Endodermal cell (in vitro differentiated cells): ENCODE data around the gene MT1A. TPM values are rescaled to one million over a fixed set of nuclear protein-coding genes. Genes with fewer than 3 reads are reported as not detected.

Source experiments
- DNase-seq: peaks from one replicate; pipeline ENCODE4 v3.0.0-alpha.2; 2017
- H3K27ac ChIP-seq: 2 replicates; pipeline ENCODE4 v1.5.1; 2013; ENCODE audit warnings: mild to moderate bottlenecking, low read depth, low read length, moderate library complexity
- H3K27me3 ChIP-seq: 2 replicates; pipeline ENCODE4 v1.6.1; 2013; ENCODE audit warnings: mild to moderate bottlenecking, low read length, moderate library complexity; ENCODE audit not compliant: insufficient read depth, control insufficient read depth, poor library complexity, severe bottlenecking
- H3K36me3 ChIP-seq: 2 replicates; pipeline ENCODE4 v1.7.0; 2013; ENCODE audit warnings: mild to moderate bottlenecking, low read length, moderate library complexity; ENCODE audit not compliant: control insufficient read depth, insufficient read depth
- H3K4me1 ChIP-seq: one replicate; pipeline ENCODE4 v1.7.0; 2013; ENCODE audit warnings: low read length; ENCODE audit not compliant: control insufficient read depth, insufficient read depth
- H3K4me3 ChIP-seq: 2 replicates; pipeline ENCODE4 v1.5.1; 2013; ENCODE audit warnings: mild to moderate bottlenecking, low read length, moderate library complexity
- H3K9ac ChIP-seq: 2 replicates; pipeline ENCODE4 v1.6.1; 2013; ENCODE audit warnings: mild to moderate bottlenecking, low read length, moderate library complexity; ENCODE audit not compliant: poor library complexity, severe bottlenecking; ENCODE audit errors: extremely low read depth
- H3K9me3 ChIP-seq: 2 replicates; pipeline ENCODE4 v1.6.1; 2013; ENCODE audit warnings: mild to moderate bottlenecking, low read length, moderate library complexity; ENCODE audit not compliant: control insufficient read depth
- H3K27ac Mint-ChIP-seq: 2 replicates; pipeline ENCODE4 v1.8.0; 2020; ENCODE audit warnings: mixed read lengths
- H3K27me3 Mint-ChIP-seq: 2 replicates; pipeline ENCODE4 v1.8.0; 2021; ENCODE audit warnings: mild to moderate bottlenecking, mixed read lengths; ENCODE audit not compliant: insufficient read depth
- H3K36me3 Mint-ChIP-seq: 2 replicates; pipeline ENCODE4 v1.8.0; 2020; ENCODE audit warnings: low read depth, mixed read lengths
- H3K4me1 Mint-ChIP-seq: 2 replicates; pipeline ENCODE4 v1.8.0; 2020; ENCODE audit warnings: mixed read lengths
- H3K4me3 Mint-ChIP-seq: 2 replicates; pipeline ENCODE4 v1.8.0; 2020; ENCODE audit warnings: mild to moderate bottlenecking, moderate library complexity, mixed read lengths
- H3K9me3 Mint-ChIP-seq: 2 replicates; pipeline ENCODE4 v1.8.0; 2020; ENCODE audit warnings: mild to moderate bottlenecking, mixed read lengths
- WGBS, 2 experiments: methylation state at CpG; one replicate each; pipeline versions ENCODE4 v1.1.5 to v1.1.7; 2013; ENCODE audit warnings: missing lambda C conversion rate in 2 of 2, mixed read lengths in 1 of 2; ENCODE audit not compliant: insufficient coverage in 1 of 2, insufficient read length in 1 of 2; 5-methylcytosine and 5-hydroxymethylcytosine counted together
- total RNA-seq, 2 donors: library from RNA; stranded (reverse); fragmentation: NEBNext Ultra II Directional in 1 of 2; extraction: Animal tissue kit (Norgen Biotek cat#: 25700) in 1 of 2; gene quantifications; 2 replicates in 1 of 2; 3 replicates in 1 of 2; pipeline ENCODE4 v1.2.1, GENCODE V29; 2021
- TF ChIP-seq, protein P1 (sequence below): fragments of 200-600 bp; sonication (generic); conservative IDR thresholded peaks from 2 replicates; pipeline ENCODE4 v1.5.0; 2021; ENCODE audit warnings: antibody characterized with exemption, mild to moderate bottlenecking

The MT1A gene
- total RNA-seq, 2 donors from 2014 or later = not detected

DNA sequence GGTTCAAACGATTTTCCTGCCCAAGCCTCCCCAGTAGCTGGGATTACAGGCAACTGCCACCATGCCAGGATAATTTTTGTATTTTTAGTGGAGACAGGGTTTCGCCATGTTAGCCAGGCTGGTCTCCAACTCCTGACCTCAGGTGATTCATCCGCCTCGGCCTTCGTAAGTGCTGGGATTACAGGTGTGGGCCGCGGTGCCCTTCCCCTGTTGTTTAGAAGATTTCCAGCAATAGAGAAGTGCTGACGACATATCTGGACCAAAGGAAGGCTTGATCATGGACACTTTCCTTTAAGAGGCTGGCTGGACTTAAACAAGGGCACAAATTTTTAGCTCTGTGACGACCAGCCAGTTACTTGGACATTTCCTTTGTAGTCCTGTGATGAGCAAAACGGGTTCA lies 7.3 kb upstream of the MT1A start:
- Mint-ChIP-seq H3K27ac (no peak overlapping the region), H3K4me1 (peaks cover 17% of the 10 kb centered on the region), H3K9me3 (no peaks in the 10 kb centered on the region), H3K36me3 (no peaks in the 10 kb centered on the region), H3K27me3 (peaks cover 95% of the 10 kb centered on the region), H3K4me3 (no peak overlapping the region)
- Histone ChIP-seq H3K9ac (no peak overlapping the region), H3K36me3 (no peaks in the 10 kb centered on the region), H3K27me3 (peaks cover 96% of the 10 kb centered on the region), H3K4me3 (no peak overlapping the region), H3K9me3 (no peaks in the 10 kb centered on the region), H3K27ac (no peak overlapping the region), H3K4me1 (no peaks in the 10 kb centered on the region)
- WGBS, 2 experiments = 63 to 72% methylated on average over 10 of the region's 10 CpGs
- DNase-seq = no peak
- TF ChIP-seq, protein P1, sequence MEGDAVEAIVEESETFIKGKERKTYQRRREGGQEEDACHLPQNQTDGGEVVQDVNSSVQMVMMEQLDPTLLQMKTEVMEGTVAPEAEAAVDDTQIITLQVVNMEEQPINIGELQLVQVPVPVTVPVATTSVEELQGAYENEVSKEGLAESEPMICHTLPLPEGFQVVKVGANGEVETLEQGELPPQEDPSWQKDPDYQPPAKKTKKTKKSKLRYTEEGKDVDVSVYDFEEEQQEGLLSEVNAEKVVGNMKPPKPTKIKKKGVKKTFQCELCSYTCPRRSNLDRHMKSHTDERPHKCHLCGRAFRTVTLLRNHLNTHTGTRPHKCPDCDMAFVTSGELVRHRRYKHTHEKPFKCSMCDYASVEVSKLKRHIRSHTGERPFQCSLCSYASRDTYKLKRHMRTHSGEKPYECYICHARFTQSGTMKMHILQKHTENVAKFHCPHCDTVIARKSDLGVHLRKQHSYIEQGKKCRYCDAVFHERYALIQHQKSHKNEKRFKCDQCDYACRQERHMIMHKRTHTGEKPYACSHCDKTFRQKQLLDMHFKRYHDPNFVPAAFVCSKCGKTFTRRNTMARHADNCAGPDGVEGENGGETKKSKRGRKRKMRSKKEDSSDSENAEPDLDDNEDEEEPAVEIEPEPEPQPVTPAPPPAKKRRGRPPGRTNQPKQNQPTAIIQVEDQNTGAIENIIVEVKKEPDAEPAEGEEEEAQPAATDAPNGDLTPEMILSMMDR = no peak

DNA sequence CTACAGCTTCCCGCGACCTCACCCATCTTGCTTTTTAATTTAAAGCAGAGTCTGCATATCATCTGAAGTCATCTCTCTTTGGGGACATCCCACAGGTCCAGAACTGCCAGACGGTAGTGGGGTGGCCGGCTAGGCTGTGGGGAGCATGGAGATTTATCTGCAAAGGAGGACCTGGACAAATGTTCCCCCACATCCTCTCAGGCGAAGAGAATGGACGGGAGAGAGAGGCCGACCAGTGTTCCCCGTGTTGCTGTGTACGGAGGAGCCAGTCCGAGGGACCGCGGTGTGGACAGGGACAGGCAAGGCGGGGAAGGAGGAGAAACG lies 6.7 kb upstream of the MT1A start:
- Mint-ChIP-seq H3K27me3 (peaks cover 95% of the 10 kb centered on the region), H3K27ac (no peak overlapping the region), H3K36me3 (no peaks in the 10 kb centered on the region), H3K9me3 (no peaks in the 10 kb centered on the region), H3K4me3 (peak overlapping the region; percentile 50), H3K4me1 (peaks cover 17% of the 10 kb centered on the region)
- TF ChIP-seq, protein P1 = no peak
- no peaks in the 10 kb centered on the region for H3K9me3 ChIP-seq
- peaks cover 96% of the 10 kb centered on the region for H3K27me3 ChIP-seq
- no peaks in the 10 kb centered on the region for H3K4me1 ChIP-seq
- no peak overlapping the region for H3K27ac ChIP-seq
- no peaks in the 10 kb centered on the region for H3K36me3 ChIP-seq
- no peak overlapping the region for H3K9ac ChIP-seq
- peak overlapping the region; percentile 67 for H3K4me3 ChIP-seq
- no peak for DNase-seq
- WGBS, 2 experiments = 20 to 22% methylated on average over 10 to 14 of the region's 14 CpGs

DNA sequence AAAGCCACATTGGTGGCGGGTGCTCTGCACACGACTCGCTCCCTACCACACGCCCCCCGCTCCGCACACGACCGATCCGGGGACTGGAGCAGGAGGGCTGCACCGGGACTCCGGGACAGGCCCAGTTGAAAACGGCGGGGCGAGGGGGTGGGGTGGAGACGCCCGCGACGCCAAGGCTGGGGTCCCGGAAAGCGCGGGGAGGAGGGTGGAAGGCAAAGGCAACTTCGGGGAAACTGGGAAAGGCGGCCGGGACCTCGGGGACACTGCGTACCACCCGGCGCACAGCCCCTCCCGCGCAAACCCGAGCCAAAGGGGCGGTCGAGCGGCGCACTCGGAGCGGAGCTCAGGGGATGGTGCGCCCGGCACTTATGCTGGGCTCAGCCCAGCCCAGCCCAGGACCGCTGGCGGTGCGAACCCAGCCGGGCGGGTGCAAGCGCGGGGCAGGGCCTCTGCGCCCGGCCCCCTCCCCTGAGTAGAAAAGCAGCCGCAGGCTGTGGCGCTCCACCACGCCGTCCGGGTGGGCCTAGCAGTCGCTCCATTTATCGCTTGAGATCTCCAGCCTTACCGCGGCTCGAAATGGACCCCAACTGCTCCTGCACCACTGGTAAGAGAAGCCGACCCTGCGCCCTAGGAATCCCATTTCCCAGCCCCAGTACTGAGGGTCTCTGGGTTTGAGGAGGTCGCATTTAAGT lies 6.2 kb upstream of the MT1A start, which contains the start of gene MT1M:
Gene MT1M (plus strand): TSS at position 504 of the 692 bp plus-strand sequence. CDS start 73 bp downstream, at position 577.
- no peaks in the 10 kb centered on the region for H3K4me1 ChIP-seq
- no peaks in the 10 kb centered on the region for H3K36me3 ChIP-seq
- no peak within 1 kb of the TSS for H3K27ac Mint-ChIP-seq
- peaks cover 13% of the 10 kb centered on the region for H3K4me1 Mint-ChIP-seq
- peaks cover 95% of the 10 kb centered on the region for H3K27me3 Mint-ChIP-seq
- H3K9ac ChIP-seq = no peak within 1 kb of the TSS
- no peak within 1 kb of the TSS for H3K27ac ChIP-seq
- no peaks in the 10 kb centered on the region for H3K9me3 Mint-ChIP-seq
- peaks cover 96% of the 10 kb centered on the region for H3K27me3 ChIP-seq
- 1% methylated on average over 12 to 60 of the region's 61 CpGs for WGBS, 2 experiments
- TF ChIP-seq, protein P1 = no peak
- peak within 1 kb of the TSS; percentile 67 for H3K4me3 ChIP-seq
- DNase-seq = peak; percentile 76
- H3K36me3 Mint-ChIP-seq = no peaks in the 10 kb centered on the region
- no peaks in the 10 kb centered on the region for H3K9me3 ChIP-seq
- peak within 1 kb of the TSS; percentile 50 for H3K4me3 Mint-ChIP-seq
